Fibroblast of the conjunctiva (primary cell): ENCODE measurements around the gene ZNF787.
"Not testable (repeated sequence)": the region's sequence is repeated elsewhere in the genome, so short reads cannot be mapped to it uniquely, and the experiment has no call there.

Experiments
- DNase-seq: peaks from one replicate; pipeline ENCODE4 v3.0.0-alpha.2; 2010; ENCODE audit warnings: low read depth

ZNF787 gene

GRCh38 chr19:56121180-56122167 lies at the start of gene ZNF787:
Gene ZNF787 (minus strand): TSS chr19:56121295. CDS start chr19:56103217, 18,078 bp downstream.
- peak; percentile 94 for DNase-seq

GRCh38 chr19:56170261-56170660 lies 49.2 kb upstream of the ZNF787 start:
- no peak for DNase-seq

GRCh38 chr19:56167064-56167578 lies 46.0 kb upstream of the ZNF787 start:
- no peak for DNase-seq

- no peak for DNase-seq
Observed at GRCh38 chr19:56163097-56163496, 42.0 kb upstream of the ZNF787 start.

- DNase-seq: no peak
Observed at GRCh38 chr19:56162258-56162657, 41.2 kb upstream of the ZNF787 start.

GRCh38 chr19:56161534-56161933 lies 40.4 kb upstream of the ZNF787 start:
- no peak for DNase-seq

GRCh38 chr19:56159622-56160271 lies 38.7 kb upstream of the ZNF787 start:
- DNase-seq: no peak

GRCh38 chr19:56159009-56159559 lies 38.0 kb upstream of the ZNF787 start:
- no peak for DNase-seq

GRCh38 chr19:56158170-56158757 lies 37.2 kb upstream of the ZNF787 start:
- DNase-seq: no peak

GRCh38 chr19:56156768-56157167 lies 35.7 kb upstream of the ZNF787 start:
- no peak for DNase-seq

GRCh38 chr19:56155124-56155687 lies 34.1 kb upstream of the ZNF787 start:
- DNase-seq: no peak

- no peak for DNase-seq
Observed at GRCh38 chr19:56153507-56153906, 32.4 kb upstream of the ZNF787 start.

GRCh38 chr19:56152644-56153043 lies 31.5 kb upstream of the ZNF787 start:
- no peak for DNase-seq

- no peak for DNase-seq
Observed at GRCh38 chr19:56150358-56150757, 29.3 kb upstream of the ZNF787 start.

GRCh38 chr19:56149656-56150038 lies 28.6 kb upstream of the ZNF787 start:
- no peak for DNase-seq

GRCh38 chr19:56148955-56149655 lies 28.0 kb upstream of the ZNF787 start:
- not testable (repeated sequence) for DNase-seq

GRCh38 chr19:56148096-56148495 lies 27.0 kb upstream of the ZNF787 start:
- DNase-seq: no peak

- no peak for DNase-seq
Observed at GRCh38 chr19:56147307-56147706, 26.2 kb upstream of the ZNF787 start.

- no peak for DNase-seq
Observed at GRCh38 chr19:56146904-56147303, 25.8 kb upstream of the ZNF787 start.

- DNase-seq: no peak
Observed at GRCh38 chr19:56145698-56146097, 24.6 kb upstream of the ZNF787 start.

- no peak for DNase-seq
Observed at GRCh38 chr19:56144831-56145230, 23.7 kb upstream of the ZNF787 start.
